H1 (cell line): Measurements from ENCODE around the gene ADCK1. TPM values are rescaled to one million over a fixed set of nuclear protein-coding genes. Genes with fewer than 3 reads are reported as not detected.

Experiments
- NRF1 ChIP-seq: IDR thresholded peaks from 2 replicates; pipeline ENCODE4 v1.6.1; 2011; ENCODE audit warnings: mild to moderate bottlenecking, low read depth, low read length, improper control_type of control experiment
- POLR2A ChIP-seq, 2 experiments: IDR thresholded peaks; 1 replicate in 1 of 2; 2 replicates in 1 of 2; pipeline ENCODE4 v1.6.1; 2011; ENCODE audit warnings: low read depth in 2 of 2, low read length in 2 of 2, mild to moderate bottlenecking in 2 of 2; ENCODE audit errors: control extremely low read depth in 1 of 2
- polyA plus RNA-seq, 7 experiments: library from polyadenylated mRNA; depleted of rRNA in 3 of 7; stranded (reverse) in 5 of 7; unstranded in 2 of 7; fragments of >200 nt in 5 of 7; fragments of 200-250 nt in 2 of 7; gene quantifications; 1 replicate in 5 of 7; 2 replicates in 1 of 7; 4 replicates in 1 of 7; pipeline versions ENCODE4 v1.2.1 to v1.2.3, GENCODE V29; 2011 to 2013; ENCODE audit warnings: missing spikeins in 2 of 7, mixed read lengths in 2 of 7
- total RNA-seq: library from RNA; stranded (reverse); fragmentation: NEBNext Ultra II Directional; extraction: Animal tissue kit (Norgen Biotek cat#: 25700); gene quantifications from 2 replicates; pipeline ENCODE4 v1.2.1, GENCODE V29; 2021
- TF ChIP-seq, protein P1 (sequence below): IDR thresholded peaks from 2 replicates; pipeline ENCODE4 v1.6.1; 2012; ENCODE audit warnings: inconsistent platforms

The ADCK1 gene
- total and polyA plus RNA-seq, 2 of the 8 experiments (the other 6 are each of a cell fraction or from before 2014, with no cell fraction given), result 11.0 to 16.8 TPM

- TF ChIP-seq, protein P1, sequence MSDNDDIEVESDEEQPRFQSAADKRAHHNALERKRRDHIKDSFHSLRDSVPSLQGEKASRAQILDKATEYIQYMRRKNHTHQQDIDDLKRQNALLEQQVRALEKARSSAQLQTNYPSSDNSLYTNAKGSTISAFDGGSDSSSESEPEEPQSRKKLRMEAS, result no peak
- TF ChIP-seq NRF1 (no peak), POLR2A (IDR thresholded peaks at IDR 0.05; ENCODE audit: control extremely low read depth in 1 of 2, low read depth in 2 of 2, low read length in 2 of 2) (no peak)
Observed at GRCh38 chr14:77911356-77911755, 111.4 kb downstream of the ADCK1 start (continued).
